Vagina (tissue), 2 donors: Measurements from ENCODE around the gene KRT86.
"Not testable (repeated sequence)": the region's sequence is repeated elsewhere in the genome, so short reads cannot be mapped to it uniquely, and the experiment has no call there.

Experiments
- CTCF ChIP-seq, 3 experiments: fragments of 450-650 bp in 2 of 3; fragments of 200-600 bp in 1 of 3; sonication (generic) in 1 of 3; IDR thresholded peaks; one replicate each; pipeline ENCODE4 v1.5.1; 2017 to 2019; ENCODE audit warnings: antibody characterized with exemption in 3 of 3, mild to moderate bottlenecking in 2 of 3, moderate library complexity in 2 of 3
- POLR2A ChIP-seq, 2 donors: fragments of 450-650 bp; IDR thresholded peaks; one replicate each; pipeline ENCODE4 v1.6.1; 2017; ENCODE audit warnings: antibody characterized with exemption in 2 of 2, mild to moderate bottlenecking in 2 of 2, moderate library complexity in 2 of 2
- POLR2AphosphoS5 ChIP-seq, 2 donors: sonication (generic); formaldehyde crosslinking; IDR thresholded peaks; one replicate each; pipeline ENCODE4 v1.9.0; 2017; ENCODE audit warnings: antibody characterized with exemption in 2 of 2, mild to moderate bottlenecking in 2 of 2, low read depth in 1 of 2; ENCODE audit not compliant: insufficient read depth in 1 of 2

GRCh38 chr12:52240247-52240646 is 34.2 kb upstream of the KRT86 start:
- not testable (repeated sequence) for TF ChIP-seq POLR2A (IDR thresholded peaks at IDR 0.05); POLR2AphosphoS5 (IDR thresholded peaks at IDR 0.05; ENCODE audit: insufficient read depth in 1 of 2, low read depth in 1 of 2); CTCF (IDR thresholded peaks at IDR 0.05)
